ENCODE results near the gene UST. TPM values are rescaled to one million over a fixed set of nuclear protein-coding genes. Genes with fewer than 3 reads are reported as not detected.
"Not testable (repeated sequence)": the region's sequence is repeated elsewhere in the genome, so short reads cannot be mapped to it uniquely, and the experiment has no call there.

The UST gene
- polyA plus RNA-seq, 1 donor (not counting 4 experiments of a cell fraction or from before 2014, with no cell fraction given) = 6.1 TPM

- Histone ChIP-seq H4K20me1 (ENCODE audit: control insufficient read depth, extremely low read depth, insufficient read depth, low read length) (no peaks in the 10 kb centered on the region), H3K4me1 (ENCODE audit: control insufficient read depth, extremely low read depth, insufficient read depth, low read length) (peaks cover 10% of the 10 kb centered on the region), H2AFZ (ENCODE audit: control insufficient read depth, low read length) (no peak overlapping the region), H3K4me3 (ENCODE audit: control insufficient read depth in 2 of 3, extremely low read depth in 1 of 3, insufficient read depth in 2 of 3, low read depth in 1 of 3, low read length in 3 of 3) (no peak overlapping the region), H3K79me2 (ENCODE audit: control insufficient read depth, insufficient read depth, low read length) (no peaks in the 10 kb centered on the region), H3K9me1 (ENCODE audit: control insufficient read depth, extremely low read depth, insufficient read depth, low read length) (no peaks in the 10 kb centered on the region), H3K27me3 (ENCODE audit: control insufficient read depth, extremely low read depth, insufficient read depth, low read length) (no peaks in the 10 kb centered on the region), H3K9ac (ENCODE audit: control insufficient read depth, extremely low read depth, insufficient read depth, low read length) (no peak overlapping the region), H3K4me2 (ENCODE audit: control insufficient read depth, extremely low read depth, insufficient read depth, low read depth, low read length) (no peak overlapping the region), H3K9me3 (ENCODE audit: control insufficient read depth, low read depth, low read length) (no peaks in the 10 kb centered on the region), H3K27ac (ENCODE audit: control insufficient read depth, insufficient read depth, low read length) (no peak overlapping the region), H3K36me3 (ENCODE audit: control insufficient read depth in 2 of 2, extremely low read depth in 1 of 2, insufficient read depth in 2 of 2, low read length in 2 of 2) (no peaks in the 10 kb centered on the region)
- no peak for DNase-seq (ENCODE audit: low read depth, low spot score)
- TF ChIP-seq CTCF (optimal IDR thresholded peaks at IDR 0.05 in 1 of 3, IDR thresholded peaks at IDR 0.05 in 1 of 3, conservative IDR thresholded peaks at IDR 0.05 in 1 of 3; ENCODE audit: extremely low read depth in 1 of 3, insufficient read depth in 2 of 3, low read length in 3 of 3) (no peak), EZH2 (IDR thresholded peaks at IDR 0.05; ENCODE audit: low read length) (no peak)
- no peak for FAIRE-seq
- dilution Hi-C loops (cut with MboI; ENCODE audit: extremely low pct_ligation_motif_present, low sequenced_read_pairs) = no loop called here
Observed at GRCh38 chr6:148779142-148779562, 32.3 kb downstream of the UST start.

- FAIRE-seq; H3K9ac ChIP-seq (ENCODE audit: control insufficient read depth, extremely low read depth, insufficient read depth, low read length); H3K9me1 ChIP-seq (ENCODE audit: control insufficient read depth, extremely low read depth, insufficient read depth, low read length); H4K20me1 ChIP-seq (ENCODE audit: control insufficient read depth, extremely low read depth, insufficient read depth, low read length); dilution Hi-C loops (cut with MboI; ENCODE audit: extremely low pct_ligation_motif_present, low sequenced_read_pairs); H3K9me3 ChIP-seq (ENCODE audit: control insufficient read depth, low read depth, low read length); H3K4me3 ChIP-seq (ENCODE audit: control insufficient read depth in 2 of 3, extremely low read depth in 1 of 3, insufficient read depth in 2 of 3, low read depth in 1 of 3, low read length in 3 of 3); H2AFZ ChIP-seq (ENCODE audit: control insufficient read depth, low read length); H3K79me2 ChIP-seq (ENCODE audit: control insufficient read depth, insufficient read depth, low read length); H3K27me3 ChIP-seq (ENCODE audit: control insufficient read depth, extremely low read depth, insufficient read depth, low read length); DNase-seq (ENCODE audit: low read depth, low spot score); H3K27ac ChIP-seq (ENCODE audit: control insufficient read depth, insufficient read depth, low read length); H3K4me2 ChIP-seq (ENCODE audit: control insufficient read depth, extremely low read depth, insufficient read depth, low read depth, low read length); H3K36me3 ChIP-seq (ENCODE audit: control insufficient read depth in 2 of 2, extremely low read depth in 1 of 2, insufficient read depth in 2 of 2, low read length in 2 of 2): not testable (repeated sequence)
- peaks cover 10% of the 10 kb centered on the region for H3K4me1 ChIP-seq (ENCODE audit: control insufficient read depth, extremely low read depth, insufficient read depth, low read length)
Observed at GRCh38 chr6:148780423-148780822, 33.6 kb downstream of the UST start.

GRCh38 chr6:148780918-148781436 lies 34.1 kb downstream of the UST start:
- Histone ChIP-seq H3K9me1 (ENCODE audit: control insufficient read depth, extremely low read depth, insufficient read depth, low read length) (no peaks in the 10 kb centered on the region), H3K4me2 (ENCODE audit: control insufficient read depth, extremely low read depth, insufficient read depth, low read depth, low read length) (no peak overlapping the region), H4K20me1 (ENCODE audit: control insufficient read depth, extremely low read depth, insufficient read depth, low read length) (no peaks in the 10 kb centered on the region), H3K27ac (ENCODE audit: control insufficient read depth, insufficient read depth, low read length) (no peak overlapping the region), H3K36me3 (ENCODE audit: control insufficient read depth in 2 of 2, extremely low read depth in 1 of 2, insufficient read depth in 2 of 2, low read length in 2 of 2) (no peaks in the 10 kb centered on the region), H3K9ac (ENCODE audit: control insufficient read depth, extremely low read depth, insufficient read depth, low read length) (no peak overlapping the region), H3K4me3 (ENCODE audit: control insufficient read depth in 2 of 3, extremely low read depth in 1 of 3, insufficient read depth in 2 of 3, low read depth in 1 of 3, low read length in 3 of 3) (no peak overlapping the region), H3K9me3 (ENCODE audit: control insufficient read depth, low read depth, low read length) (no peaks in the 10 kb centered on the region), H3K4me1 (ENCODE audit: control insufficient read depth, extremely low read depth, insufficient read depth, low read length) (peaks cover 10% of the 10 kb centered on the region), H3K79me2 (ENCODE audit: control insufficient read depth, insufficient read depth, low read length) (no peaks in the 10 kb centered on the region), H3K27me3 (ENCODE audit: control insufficient read depth, extremely low read depth, insufficient read depth, low read length) (no peaks in the 10 kb centered on the region), H2AFZ (ENCODE audit: control insufficient read depth, low read length) (no peak overlapping the region)
- no peak for TF ChIP-seq EZH2 (IDR thresholded peaks at IDR 0.05; ENCODE audit: low read length)
- no peak for TF ChIP-seq CTCF (optimal IDR thresholded peaks at IDR 0.05 in 1 of 3, IDR thresholded peaks at IDR 0.05 in 1 of 3, conservative IDR thresholded peaks at IDR 0.05 in 1 of 3; ENCODE audit: extremely low read depth in 1 of 3, insufficient read depth in 2 of 3, low read length in 3 of 3)
- FAIRE-seq (no peak), DNase-seq (ENCODE audit: low read depth, low spot score) (no peak)
- dilution Hi-C loops (cut with MboI; ENCODE audit: extremely low pct_ligation_motif_present, low sequenced_read_pairs) = no loop called here
